GM19397 (cell line): ENCODE data around the gene CCDC112.
"Not testable (repeated sequence)": the region's sequence is repeated elsewhere in the genome, so short reads cannot be mapped to it uniquely, and the experiment has no call there.

Experiments used
- ATAC-seq: cut with Tn5 transposase; IDR thresholded peaks from one replicate; pipeline ENCODE4 v1.9.1; 2021; ENCODE audit warnings: mild to moderate bottlenecking, moderate library complexity; ENCODE audit not compliant: unreplicated experiment

The CCDC112 gene

GRCh38 chr5:115296124-115297022, at the start of gene CCDC112:
Gene CCDC112, minus strand, starts transcription at chr5:115296654. Its CDS starts 111 bp downstream, at chr5:115296543.
- peak; percentile 91 for ATAC-seq

GRCh38 chr5:115345344-115345743, 48.9 kb upstream of the CCDC112 start:
- ATAC-seq: no peak

GRCh38 chr5:115343855-115344254, 47.4 kb upstream of the CCDC112 start:
- ATAC-seq: no peak

GRCh38 chr5:115342590-115343377, 46.3 kb upstream of the CCDC112 start:
- ATAC-seq: no peak

GRCh38 chr5:115341745-115342144, 45.3 kb upstream of the CCDC112 start:
- no peak for ATAC-seq

GRCh38 chr5:115338851-115339250, 42.4 kb upstream of the CCDC112 start:
- ATAC-seq: no peak

- ATAC-seq: no peak
These were observed 41.4 kb upstream of the CCDC112 start for GRCh38 chr5:115337882-115338281.

- no peak for ATAC-seq
These were observed 40.5 kb upstream of the CCDC112 start for GRCh38 chr5:115336964-115337363.

GRCh38 chr5:115336201-115336720, 39.8 kb upstream of the CCDC112 start:
- ATAC-seq: no peak

- ATAC-seq: no peak
These were observed 38.8 kb upstream of the CCDC112 start for GRCh38 chr5:115335301-115335700.

GRCh38 chr5:115333164-115333563, 36.7 kb upstream of the CCDC112 start:
- ATAC-seq: no peak

- ATAC-seq: no peak
These were observed 34.4 kb upstream of the CCDC112 start for GRCh38 chr5:115330830-115331229.

- no peak for ATAC-seq
These were observed 33.0 kb upstream of the CCDC112 start for GRCh38 chr5:115329475-115329874.

GRCh38 chr5:115328617-115329274, 32.3 kb upstream of the CCDC112 start:
- not testable (repeated sequence) for ATAC-seq

- no peak for ATAC-seq
These were observed 29.0 kb upstream of the CCDC112 start for GRCh38 chr5:115325296-115325959.

GRCh38 chr5:115324021-115324420, 27.6 kb upstream of the CCDC112 start:
- ATAC-seq: no peak

GRCh38 chr5:115322729-115323128, 26.3 kb upstream of the CCDC112 start:
- ATAC-seq: no peak

GRCh38 chr5:115321309-115321708, 24.9 kb upstream of the CCDC112 start:
- no peak for ATAC-seq

- ATAC-seq: no peak
These were observed 24.1 kb upstream of the CCDC112 start for GRCh38 chr5:115320515-115320914.

- no peak for ATAC-seq
These were observed 23.6 kb upstream of the CCDC112 start for GRCh38 chr5:115320006-115320405.

- no peak for ATAC-seq
These were observed 22.6 kb upstream of the CCDC112 start for GRCh38 chr5:115319007-115319406.
